ENCODE results near the gene WDFY4.

Gene WDFY4

GRCh38 chr10:49000437-49001398 is 316.0 kb downstream of the WDFY4 start:
- no peak for DNase-seq

GRCh38 chr10:49001402-49001801 is 316.7 kb downstream of the WDFY4 start:
- no peak for DNase-seq

- no peak for DNase-seq
Measured at GRCh38 chr10:49001870-49002672, 317.4 kb downstream of the WDFY4 start.

- DNase-seq = no peak
Measured at GRCh38 chr10:49005270-49005669, 320.6 kb downstream of the WDFY4 start.

- DNase-seq = no peak
Measured at GRCh38 chr10:49007129-49007528, 322.5 kb downstream of the WDFY4 start.

- no peak for DNase-seq
Measured at GRCh38 chr10:49008091-49008490, 323.4 kb downstream of the WDFY4 start.

- DNase-seq = no peak
Measured at GRCh38 chr10:49008505-49009198, 324.0 kb downstream of the WDFY4 start.

GRCh38 chr10:49009199-49009979 is 324.7 kb downstream of the WDFY4 start:
- DNase-seq = no peak

DNA sequence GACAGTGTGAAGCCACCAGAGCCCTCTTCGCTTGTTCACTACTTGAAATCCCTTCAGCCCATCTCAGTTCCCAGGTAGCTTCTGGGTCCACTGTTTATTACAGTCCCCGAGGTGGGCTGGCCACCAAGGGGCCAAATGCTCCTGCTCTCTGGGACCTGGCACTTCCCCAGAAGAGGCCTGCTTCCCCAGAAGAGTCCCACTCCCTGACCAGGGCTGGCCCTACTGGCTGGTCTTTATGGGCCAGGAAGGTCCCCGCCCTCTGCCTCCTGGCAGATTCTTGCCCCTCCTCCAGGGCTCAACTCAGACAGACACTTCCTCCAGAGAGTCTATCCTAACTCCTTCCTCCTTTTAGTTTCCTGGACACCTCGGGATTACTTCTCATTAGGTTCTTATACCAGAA is 325.6 kb downstream of the WDFY4 start:
- DNase-seq = no peak

DNA sequence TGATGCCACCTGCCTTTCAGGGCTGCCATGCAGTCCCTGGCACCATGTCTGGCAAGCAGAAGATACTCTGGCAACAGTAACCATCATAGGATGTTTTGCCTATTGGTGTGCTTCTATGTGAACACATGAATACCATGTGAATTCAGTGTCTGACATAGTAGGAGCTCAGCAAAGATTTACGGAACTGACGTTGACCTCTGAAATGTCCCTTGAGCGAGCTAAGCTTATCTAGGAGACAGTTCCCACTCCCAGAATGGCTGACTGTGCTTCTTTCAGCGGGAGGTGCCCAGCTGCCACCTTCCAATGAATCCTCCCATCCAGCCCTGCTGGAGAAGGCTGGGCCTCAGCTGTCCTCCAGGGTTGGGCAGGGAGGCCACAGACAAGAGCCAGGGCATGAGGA is 326.2 kb downstream of the WDFY4 start:
- no peak for DNase-seq

- DNase-seq = no peak
Measured at GRCh38 chr10:49011756-49012155, 327.1 kb downstream of the WDFY4 start.

DNA sequence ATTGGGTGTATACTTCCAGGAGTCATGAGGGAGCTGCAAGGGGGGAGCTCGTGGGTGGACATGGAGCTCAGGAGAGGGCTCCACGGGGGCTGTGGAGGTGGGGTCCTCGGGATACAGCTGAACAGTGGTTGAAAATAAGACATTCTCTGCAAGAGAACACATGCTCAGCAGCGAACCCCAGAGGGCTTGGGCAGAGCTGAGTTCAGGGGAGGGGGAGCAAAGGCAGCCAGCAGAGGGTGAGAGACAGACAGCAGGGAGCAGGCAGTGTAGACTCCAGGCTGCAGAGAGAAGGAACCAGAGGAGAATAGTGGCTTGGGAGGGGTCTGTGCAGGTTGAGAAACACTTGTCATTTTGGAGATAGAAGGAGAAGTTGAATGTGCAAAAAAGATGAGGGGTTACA is 327.9 kb downstream of the WDFY4 start:
- DNase-seq = no peak

- DNase-seq = no peak
Measured at GRCh38 chr10:49015700-49016099, 331.0 kb downstream of the WDFY4 start.

DNA sequence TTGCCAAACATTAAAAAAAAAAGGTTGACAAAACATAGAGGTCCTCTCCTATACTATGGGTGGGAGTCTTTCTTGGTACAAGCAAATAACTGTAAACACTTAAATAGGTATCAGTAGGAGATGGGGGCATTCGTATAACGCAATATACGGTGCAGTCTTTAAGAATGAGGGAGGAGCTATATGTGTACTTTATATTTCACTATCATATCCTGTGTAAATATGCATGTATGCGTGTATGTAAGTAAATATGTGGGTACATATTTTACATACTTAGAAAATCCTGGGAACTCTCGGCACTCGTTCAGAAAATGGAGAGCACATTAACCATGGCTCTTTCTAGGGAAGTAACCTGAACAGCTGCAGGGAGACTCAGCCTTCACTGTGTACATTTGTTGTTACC is 337.0 kb downstream of the WDFY4 start:
- DNase-seq = no peak

GRCh38 chr10:49023071-49023470 is 338.4 kb downstream of the WDFY4 start:
- no peak for DNase-seq

GRCh38 chr10:49023752-49024151 is 339.1 kb downstream of the WDFY4 start:
- no peak for DNase-seq

- no peak for DNase-seq
Measured at GRCh38 chr10:49024484-49024883, 339.8 kb downstream of the WDFY4 start.

DNA sequence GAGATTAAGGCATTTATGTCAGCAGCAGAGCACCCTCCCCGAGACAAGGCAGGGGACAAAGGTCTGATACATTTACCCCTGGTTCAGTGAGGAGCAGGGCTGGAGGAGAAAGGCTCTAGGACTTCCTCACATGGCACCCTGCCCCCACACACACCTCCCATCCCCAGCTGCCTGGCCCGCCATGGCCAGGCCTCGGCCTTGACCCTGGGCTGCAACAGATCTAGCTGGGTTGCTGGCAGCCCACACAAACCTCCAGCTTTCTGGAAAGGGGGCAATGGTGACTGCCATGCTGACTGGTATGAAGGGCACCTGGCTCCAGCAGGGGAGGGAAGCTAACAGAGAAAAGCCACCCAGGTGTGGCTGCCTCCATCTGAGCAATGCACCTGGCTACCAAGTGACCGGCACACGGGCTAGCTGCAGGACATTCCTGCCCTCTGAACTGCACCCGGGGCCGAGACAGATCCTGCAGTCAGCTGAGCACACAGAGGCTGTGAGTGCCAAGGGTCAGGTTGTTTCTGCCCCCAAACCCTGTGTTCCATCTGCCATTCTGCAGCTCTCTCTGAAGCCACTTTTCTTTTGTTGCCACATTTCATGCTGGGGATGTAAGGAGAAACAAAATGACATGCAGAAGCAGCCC is 340.8 kb downstream of the WDFY4 start:
- no peak for DNase-seq

GRCh38 chr10:49028639-49029038 is 344.0 kb downstream of the WDFY4 start:
- no peak for DNase-seq

GRCh38 chr10:49029666-49030065 is 345.0 kb downstream of the WDFY4 start:
- no peak for DNase-seq
